ENCODE results near the gene BLID.

BLID gene

GRCh38 chr11:122115524-122116379, at the start of gene BLID:
BLID (minus strand) TSS chr11:122116215; CDS start chr11:122115922, 293 bp downstream.
- Mint-ChIP-seq H3K4me3 (no peak within 1 kb of the TSS), H3K27me3 (peaks cover 6 to 10% of the 10 kb centered on the region in 2 donors), H3K4me1 (no peaks in the 10 kb centered on the region), H3K9me3 (no peaks in the 10 kb centered on the region), H3K36me3 (no peaks in the 10 kb centered on the region), H3K27ac (no peak within 1 kb of the TSS)
- DNase-seq: no peak
- no peak for ATAC-seq (replicated peaks)

GRCh38 chr11:122163053-122163819, 47.2 kb upstream of the BLID start:
- peaks cover 0 to 2% of the 10 kb centered on the region in 2 donors for H3K9me3 Mint-ChIP-seq
- no peak for DNase-seq
- ATAC-seq (replicated peaks): no peak
- H3K27ac Mint-ChIP-seq: no peak overlapping the region
- H3K4me1 Mint-ChIP-seq: no peaks in the 10 kb centered on the region
- H3K4me3 Mint-ChIP-seq: no peak overlapping the region
- peaks cover 5 to 6% of the 10 kb centered on the region in 2 donors for H3K27me3 Mint-ChIP-seq
- H3K36me3 Mint-ChIP-seq: no peaks in the 10 kb centered on the region

GRCh38 chr11:122162095-122162494, 46.1 kb upstream of the BLID start:
- no peak overlapping the region for H3K27ac Mint-ChIP-seq
- peaks cover 0 to 2% of the 10 kb centered on the region in 2 donors for H3K9me3 Mint-ChIP-seq
- peaks cover 2 to 3% of the 10 kb centered on the region in 2 donors for H3K4me1 Mint-ChIP-seq
- H3K4me3 Mint-ChIP-seq: no peak overlapping the region
- no peak for DNase-seq
- no peak for ATAC-seq (replicated peaks)
- no peaks in the 10 kb centered on the region for H3K36me3 Mint-ChIP-seq
- H3K27me3 Mint-ChIP-seq: peaks cover 5 to 8% of the 10 kb centered on the region in 2 donors

GRCh38 chr11:122160841-122161590, 45.0 kb upstream of the BLID start:
- H3K4me3 Mint-ChIP-seq: no peak overlapping the region
- DNase-seq (no peak), ATAC-seq (replicated peaks) (no peak)
- H3K4me1 Mint-ChIP-seq: peaks cover 5% of the 10 kb centered on the region in 2 donors
- H3K27me3 Mint-ChIP-seq: peaks cover 5 to 18% of the 10 kb centered on the region in 2 donors
- H3K27ac Mint-ChIP-seq: no peak overlapping the region
- H3K9me3 Mint-ChIP-seq: peaks cover 0 to 2% of the 10 kb centered on the region in 2 donors
- no peaks in the 10 kb centered on the region for H3K36me3 Mint-ChIP-seq

GRCh38 chr11:122159861-122160260, 43.8 kb upstream of the BLID start:
- Mint-ChIP-seq H3K27ac (no peak overlapping the region), H3K4me3 (no peak overlapping the region), H3K36me3 (no peaks in the 10 kb centered on the region), H3K9me3 (peaks cover 0 to 2% of the 10 kb centered on the region in 2 donors), H3K4me1 (peaks cover 5% of the 10 kb centered on the region in 2 donors), H3K27me3 (peaks cover 5 to 18% of the 10 kb centered on the region in 2 donors)
- no peak for ATAC-seq (replicated peaks)
- DNase-seq: no peak

GRCh38 chr11:122159173-122159721, 43.2 kb upstream of the BLID start:
- H3K9me3 Mint-ChIP-seq: peaks cover 0 to 2% of the 10 kb centered on the region in 2 donors
- no peak overlapping the region for H3K27ac Mint-ChIP-seq
- no peak for DNase-seq
- H3K36me3 Mint-ChIP-seq: no peaks in the 10 kb centered on the region
- no peak overlapping the region for H3K4me3 Mint-ChIP-seq
- H3K4me1 Mint-ChIP-seq: peaks cover 5% of the 10 kb centered on the region in 2 donors
- peaks cover 5 to 15% of the 10 kb centered on the region in 2 donors for H3K27me3 Mint-ChIP-seq
- ATAC-seq (replicated peaks): no peak

GRCh38 chr11:122158171-122158570, 42.2 kb upstream of the BLID start:
- DNase-seq (no peak), ATAC-seq (replicated peaks) (no peak)
- peaks cover 0 to 2% of the 10 kb centered on the region in 2 donors for H3K9me3 Mint-ChIP-seq
- peaks cover 5 to 12% of the 10 kb centered on the region in 2 donors for H3K27me3 Mint-ChIP-seq
- H3K4me3 Mint-ChIP-seq: no peak overlapping the region
- no peak overlapping the region for H3K27ac Mint-ChIP-seq
- H3K4me1 Mint-ChIP-seq: peaks cover 5% of the 10 kb centered on the region in 2 donors
- H3K36me3 Mint-ChIP-seq: no peaks in the 10 kb centered on the region

- ATAC-seq (replicated peaks) (no peak), DNase-seq (no peak)
- peaks cover 0 to 2% of the 10 kb centered on the region in 2 donors for H3K9me3 Mint-ChIP-seq
- no peak overlapping the region for H3K27ac Mint-ChIP-seq
- peaks cover 5 to 12% of the 10 kb centered on the region in 2 donors for H3K27me3 Mint-ChIP-seq
- H3K36me3 Mint-ChIP-seq: no peaks in the 10 kb centered on the region
- peaks cover 5% of the 10 kb centered on the region in 2 donors for H3K4me1 Mint-ChIP-seq
- peak overlapping the region; percentile 64 to 70 for H3K4me3 Mint-ChIP-seq
Observed at GRCh38 chr11:122157653-122158161, 41.7 kb upstream of the BLID start.

- peak overlapping the region; percentile 64 to 70 for H3K4me3 Mint-ChIP-seq
- no peak overlapping the region for H3K27ac Mint-ChIP-seq
- H3K9me3 Mint-ChIP-seq: peaks cover 0 to 2% of the 10 kb centered on the region in 2 donors
- no peaks in the 10 kb centered on the region for H3K36me3 Mint-ChIP-seq
- H3K27me3 Mint-ChIP-seq: peaks cover 5 to 12% of the 10 kb centered on the region in 2 donors
- DNase-seq (no peak), ATAC-seq (replicated peaks) (no peak)
- H3K4me1 Mint-ChIP-seq: peaks cover 5% of the 10 kb centered on the region in 2 donors
Observed at GRCh38 chr11:122156940-122157382, 40.9 kb upstream of the BLID start.

- Mint-ChIP-seq H3K4me3 (peak overlapping the region in 1 of 2 donors; percentile 58), H3K27me3 (peaks cover 5 to 12% of the 10 kb centered on the region in 2 donors), H3K36me3 (no peaks in the 10 kb centered on the region), H3K27ac (no peak overlapping the region), H3K4me1 (peaks cover 5% of the 10 kb centered on the region in 2 donors), H3K9me3 (peaks cover 0 to 2% of the 10 kb centered on the region in 2 donors)
- ATAC-seq (replicated peaks) (no peak), DNase-seq (no peak)
Observed at GRCh38 chr11:122155765-122156527, 39.9 kb upstream of the BLID start.

GRCh38 chr11:122154994-122155393, 39.0 kb upstream of the BLID start:
- H3K27ac Mint-ChIP-seq: no peak overlapping the region
- ATAC-seq (replicated peaks): no peak
- H3K4me3 Mint-ChIP-seq: no peak overlapping the region
- H3K36me3 Mint-ChIP-seq: no peaks in the 10 kb centered on the region
- peaks cover 5% of the 10 kb centered on the region in 2 donors for H3K4me1 Mint-ChIP-seq
- no peak for DNase-seq
- H3K27me3 Mint-ChIP-seq: peaks cover 0 to 12% of the 10 kb centered on the region in 2 donors
- no peaks in the 10 kb centered on the region for H3K9me3 Mint-ChIP-seq

- Mint-ChIP-seq H3K27ac (no peak overlapping the region), H3K4me1 (peaks cover 5% of the 10 kb centered on the region in 2 donors), H3K27me3 (peaks cover 0 to 12% of the 10 kb centered on the region in 2 donors), H3K4me3 (no peak overlapping the region), H3K36me3 (no peaks in the 10 kb centered on the region), H3K9me3 (no peaks in the 10 kb centered on the region)
- DNase-seq (no peak), ATAC-seq (replicated peaks) (no peak)
Observed at GRCh38 chr11:122154227-122154626, 38.2 kb upstream of the BLID start.

- no peaks in the 10 kb centered on the region for H3K9me3 Mint-ChIP-seq
Observed at GRCh38 chr11:122153746-122154145, 37.7 kb upstream of the BLID start.

More at GRCh38 chr11:122153746-122154145, 37.7 kb upstream of the BLID start:
- no peaks in the 10 kb centered on the region for H3K36me3 Mint-ChIP-seq
- H3K4me1 Mint-ChIP-seq: peaks cover 5% of the 10 kb centered on the region in 2 donors
- no peak for ATAC-seq (replicated peaks)
- no peak for DNase-seq
- H3K27ac Mint-ChIP-seq: no peak overlapping the region
- no peak overlapping the region for H3K4me3 Mint-ChIP-seq
- H3K27me3 Mint-ChIP-seq: peaks cover 0 to 12% of the 10 kb centered on the region in 2 donors
